Neural progenitor cell (in vitro differentiated cells): ENCODE measurements around the gene PPP1R9A.

Experiments
- CTCF ChIP-seq: fragments of 200-600 bp; sonication (generic); IDR thresholded peaks from 2 replicates; pipeline ENCODE4 v1.5.1; 2017; ENCODE audit warnings: antibody characterized with exemption, mild to moderate bottlenecking
- EZH2 ChIP-seq: fragments of 200-600 bp; sonication (generic); IDR thresholded peaks from 2 replicates; pipeline ENCODE4 v1.6.1; 2017; ENCODE audit warnings: antibody characterized with exemption, mild to moderate bottlenecking, moderate library complexity
- EZH2phosphoT487 ChIP-seq: fragments of 200-600 bp; sonication (generic); IDR thresholded peaks from 2 replicates; pipeline ENCODE4 v1.6.1; 2017; ENCODE audit warnings: antibody characterized with exemption

- TF ChIP-seq EZH2phosphoT487 (no peak), CTCF (no peak), EZH2 (no peak)
Observed at GRCh38 chr7:95018021-95018420, 110.6 kb downstream of the PPP1R9A start.
